Activated T-helper 1 cell treated with Interleukin-2 at 50 U/mL for 16 hours (primary cell): ENCODE measurements around the gene ITGB3BP.
"Not testable (repeated sequence)": the region's sequence is repeated elsewhere in the genome, so short reads cannot be mapped to it uniquely, and the experiment has no call there.

Experiments used
- DNase-seq: peaks from one replicate; pipeline ENCODE4 v3.0.0-alpha.2; 2020; ENCODE audit warnings: low read depth

Gene ITGB3BP

GRCh38 chr1:63522891-63523728, at the start of gene ITGB3BP, which contains the start of gene EFCAB7:
ITGB3BP (minus strand) TSS chr1:63523225; CDS start chr1:63523133, 92 bp downstream.
EFCAB7 (plus strand) TSS chr1:63523525; CDS start chr1:63525573, 2,048 bp downstream.
- peak; percentile 63 for DNase-seq

GRCh38 chr1:63572686-63573085, 49.7 kb upstream of the ITGB3BP start:
- DNase-seq, result not testable (repeated sequence)

GRCh38 chr1:63569640-63570316, 46.8 kb upstream of the ITGB3BP start:
- DNase-seq, result no peak

GRCh38 chr1:63569068-63569467, 46.0 kb upstream of the ITGB3BP start:
- DNase-seq, result no peak

- DNase-seq, result no peak
Observed at GRCh38 chr1:63563745-63564144, 40.7 kb upstream of the ITGB3BP start.

- DNase-seq, result no peak
Observed at GRCh38 chr1:63559357-63559756, 36.3 kb upstream of the ITGB3BP start.

- DNase-seq, result no peak
Observed at GRCh38 chr1:63557365-63557987, 34.5 kb upstream of the ITGB3BP start.

- no peak for DNase-seq
Observed at GRCh38 chr1:63555480-63555879, 32.5 kb upstream of the ITGB3BP start.

- DNase-seq, result no peak
Observed at GRCh38 chr1:63548877-63549276, 25.9 kb upstream of the ITGB3BP start.

GRCh38 chr1:63548303-63548702, 25.3 kb upstream of the ITGB3BP start:
- DNase-seq, result no peak

GRCh38 chr1:63547621-63548294, 24.7 kb upstream of the ITGB3BP start:
- no peak for DNase-seq

GRCh38 chr1:63545780-63546179, 22.8 kb upstream of the ITGB3BP start:
- no peak for DNase-seq

GRCh38 chr1:63537940-63538339, 14.9 kb upstream of the ITGB3BP start:
- DNase-seq, result no peak

GRCh38 chr1:63537006-63537405, 14.0 kb upstream of the ITGB3BP start:
- no peak for DNase-seq

GRCh38 chr1:63534406-63534805, 11.4 kb upstream of the ITGB3BP start:
- DNase-seq, result no peak

- DNase-seq, result no peak
Observed at GRCh38 chr1:63533931-63534330, 10.9 kb upstream of the ITGB3BP start.

GRCh38 chr1:63532727-63533126, 9.7 kb upstream of the ITGB3BP start:
- no peak for DNase-seq

- DNase-seq, result no peak
Observed at GRCh38 chr1:63524201-63524600, 1.2 kb upstream of the ITGB3BP start.

- no peak for DNase-seq
Observed at GRCh38 chr1:63523738-63524137, 713 bp upstream of the ITGB3BP start.

GRCh38 chr1:63516629-63517028, 6.4 kb downstream of the ITGB3BP start:
- DNase-seq, result no peak

- no peak for DNase-seq
Observed at GRCh38 chr1:63512584-63512983, 10.4 kb downstream of the ITGB3BP start.

- DNase-seq, result no peak
Observed at GRCh38 chr1:63509718-63510117, 13.3 kb downstream of the ITGB3BP start.
